ENCODE measurements around the gene ARHGEF2.
A peak's percentile ranks its signal among the peaks of the same experiment; 100 is the strongest.

The ARHGEF2 gene

GRCh38 chr1:155911156-155912055 lies 66.9 kb downstream of the ARHGEF2 start, which contains the start of gene RIT1:
RIT1 (minus strand) TSS chr1:155911349; CDS start chr1:155910761, 588 bp downstream.
- peak; percentile 69 to 75 for DNase-seq (ENCODE audit: low read depth in 2 of 2)

GRCh38 chr1:155910621-155911121 lies 67.7 kb downstream of the ARHGEF2 start:
- no peak for DNase-seq (ENCODE audit: low read depth in 2 of 2)

GRCh38 chr1:155909894-155910293 lies 68.5 kb downstream of the ARHGEF2 start:
- no peak for DNase-seq (ENCODE audit: low read depth in 2 of 2)

GRCh38 chr1:155904261-155904660 lies 74.1 kb downstream of the ARHGEF2 start:
- no peak for DNase-seq (ENCODE audit: low read depth in 2 of 2)

GRCh38 chr1:155900161-155900560 lies 78.2 kb downstream of the ARHGEF2 start:
- no peak for DNase-seq (ENCODE audit: low read depth in 2 of 2)

- DNase-seq (ENCODE audit: low read depth in 2 of 2) = no peak
These were observed 78.7 kb downstream of the ARHGEF2 start for GRCh38 chr1:155899683-155900082.

GRCh38 chr1:155898888-155899287 lies 79.5 kb downstream of the ARHGEF2 start:
- DNase-seq (ENCODE audit: low read depth in 2 of 2) = no peak

GRCh38 chr1:155897746-155898145 lies 80.6 kb downstream of the ARHGEF2 start:
- no peak for DNase-seq (ENCODE audit: low read depth in 2 of 2)
